Natural killer cell treated with Interleukin-12 subunit alpha and Interleukin-12 subunit beta and Interleukin-15 and Interleukin-18, amount 100 ng/mL, for 72 hours (primary cell): ENCODE measurements around the gene PTTG2. TPM values are rescaled to one million over a fixed set of nuclear protein-coding genes. Genes with fewer than 3 reads are reported as not detected.

Source experiments
- ATAC-seq, 2 donors: fragments of 150-1000 bp; cut with Tn5 transposase in 1 of 2; sonication (Bioruptor Pico), chemical (Tn5 transposase) in 1 of 2; 2 replicates each; pipeline ENCODE4 v1.10.0; 2021
- DNase-seq: peaks from one replicate; pipeline ENCODE4 v3.0.0; 2022; ENCODE audit warnings: low spot score
- H3K27ac Mint-ChIP-seq, 2 donors: 1 replicate in 1 of 2; 2 replicates in 1 of 2; pipeline ENCODE4 v1.8.0; 2022; ENCODE audit warnings: mixed read lengths in 2 of 2, mild to moderate bottlenecking in 1 of 2, moderate library complexity in 1 of 2
- H3K27me3 Mint-ChIP-seq, 2 donors: 1 replicate in 1 of 2; 2 replicates in 1 of 2; pipeline ENCODE4 v1.8.0; 2022; ENCODE audit warnings: mixed read lengths in 2 of 2
- H3K36me3 Mint-ChIP-seq: one replicate; pipeline ENCODE4 v1.8.0; 2022; ENCODE audit warnings: mixed read lengths
- H3K4me1 Mint-ChIP-seq, 2 donors: 1 replicate in 1 of 2; 2 replicates in 1 of 2; pipeline ENCODE4 v1.8.0; 2022; ENCODE audit warnings: low read depth in 2 of 2, mixed read lengths in 2 of 2, mild to moderate bottlenecking in 1 of 2
- H3K4me3 Mint-ChIP-seq: one replicate; pipeline ENCODE4 v1.8.0; 2022; ENCODE audit warnings: mixed read lengths
- H3K9me3 Mint-ChIP-seq: 2 replicates; pipeline ENCODE4 v1.8.0; 2022; ENCODE audit warnings: mixed read lengths
- total RNA-seq, 2 donors: library from RNA; stranded (reverse); gene quantifications; one replicate each; pipeline ENCODE4 v1.2.3, GENCODE V29; 2022

Gene PTTG2
- total RNA-seq, 2 donors from 2014 or later: 1.6 to 3.2 TPM

DNA sequence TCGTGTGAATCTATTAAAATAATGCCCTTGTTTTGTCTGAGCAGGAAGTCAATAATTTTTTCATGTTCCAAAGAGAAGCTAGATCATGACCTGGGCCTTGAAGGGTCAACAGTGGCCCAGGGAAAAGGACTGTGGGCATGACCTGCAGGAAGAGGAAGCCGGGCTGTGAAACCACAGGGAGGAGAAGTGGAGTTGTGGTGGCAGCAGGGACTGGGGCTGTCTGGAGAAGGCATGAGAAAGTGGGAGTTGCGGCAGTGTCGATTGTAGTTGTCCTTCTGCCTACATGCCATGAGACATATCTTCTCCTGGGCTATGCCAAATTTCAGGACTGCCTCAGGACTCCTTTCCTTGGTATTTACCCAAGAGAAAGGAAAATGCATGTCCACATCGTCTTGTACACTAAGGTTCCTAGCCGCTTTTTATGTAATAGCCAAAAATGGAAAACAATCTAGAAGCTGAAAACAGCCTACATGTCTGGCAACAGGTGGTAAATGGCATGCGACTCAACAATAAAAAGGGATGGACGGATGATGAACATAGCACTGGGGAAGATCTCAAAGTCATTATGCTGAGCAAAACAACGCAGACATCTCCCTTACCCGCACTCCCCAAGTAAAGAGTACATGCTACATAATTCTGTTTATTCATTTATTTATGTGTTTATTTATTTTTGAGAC is 13.6 kb upstream of the PTTG2 start:
- Mint-ChIP-seq H3K27me3 (no peaks in the 10 kb centered on the region), H3K9me3 (no peaks in the 10 kb centered on the region), H3K4me3 (peak overlapping the region; percentile 23), H3K36me3 (no peaks in the 10 kb centered on the region), H3K4me1 (peaks cover 36 to 39% of the 10 kb centered on the region in 2 donors), H3K27ac (peak overlapping the region in 1 of 2 donors; percentile 72)
- DNase-seq: no peak
- no peak for ATAC-seq

DNA sequence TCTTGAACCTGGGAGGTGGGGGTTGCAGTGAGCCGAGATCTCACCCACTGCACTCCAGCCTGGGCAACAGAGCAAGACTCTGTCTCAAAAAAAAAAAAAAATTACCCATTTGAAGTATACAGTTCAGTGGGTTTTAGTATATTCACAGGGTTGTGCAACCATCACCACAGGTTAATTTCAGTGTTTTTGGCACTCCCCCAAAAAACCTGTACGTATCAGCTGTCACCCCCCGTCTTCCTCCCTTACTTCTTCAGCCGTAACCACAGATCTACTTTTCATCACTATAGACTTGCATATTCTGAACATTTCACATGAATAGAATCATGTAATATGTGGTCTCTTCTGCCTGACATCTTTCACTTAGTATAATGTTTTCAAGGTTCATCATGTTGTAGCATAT is 11.7 kb upstream of the PTTG2 start:
- no peak for DNase-seq

GRCh38 chr4:37949636-37950426 is 10.4 kb upstream of the PTTG2 start:
- Mint-ChIP-seq H3K4me3 (no peak overlapping the region), H3K4me1 (peaks cover 27 to 38% of the 10 kb centered on the region in 2 donors), H3K27ac (no peak overlapping the region), H3K36me3 (peaks cover 4% of the 10 kb centered on the region), H3K9me3 (no peaks in the 10 kb centered on the region), H3K27me3 (no peaks in the 10 kb centered on the region)
- no peak for ATAC-seq
- DNase-seq: no peak

More for the DNA sequence above, 11.7 kb upstream of the PTTG2 start:
- no peak overlapping the region for H3K4me3 Mint-ChIP-seq
- peak overlapping the region in 1 of 2 donors; percentile 24 for H3K27ac Mint-ChIP-seq
- H3K4me1 Mint-ChIP-seq: peaks cover 27 to 38% of the 10 kb centered on the region in 2 donors
- peak; percentile 40 to 41 for ATAC-seq
- H3K27me3 Mint-ChIP-seq: no peaks in the 10 kb centered on the region
- no peaks in the 10 kb centered on the region for H3K9me3 Mint-ChIP-seq
- H3K36me3 Mint-ChIP-seq: peaks cover 4% of the 10 kb centered on the region

- no peak overlapping the region for H3K4me3 Mint-ChIP-seq
- no peaks in the 10 kb centered on the region for H3K9me3 Mint-ChIP-seq
- peaks cover 4% of the 10 kb centered on the region for H3K36me3 Mint-ChIP-seq
- no peak for ATAC-seq
- no peak overlapping the region for H3K27ac Mint-ChIP-seq
- no peak for DNase-seq
- peaks cover 18 to 27% of the 10 kb centered on the region in 2 donors for H3K4me1 Mint-ChIP-seq
- H3K27me3 Mint-ChIP-seq: no peaks in the 10 kb centered on the region
These were observed 8.5 kb upstream of the PTTG2 start for GRCh38 chr4:37951461-37952352.

GRCh38 chr4:37953156-37953555 is 7.0 kb upstream of the PTTG2 start:
- no peak for DNase-seq
- no peak for ATAC-seq
- Mint-ChIP-seq H3K27me3 (no peaks in the 10 kb centered on the region), H3K36me3 (peaks cover 4% of the 10 kb centered on the region), H3K4me3 (no peak overlapping the region), H3K27ac (no peak overlapping the region), H3K4me1 (peaks cover 7 to 18% of the 10 kb centered on the region in 2 donors), H3K9me3 (no peaks in the 10 kb centered on the region)

- H3K9me3 Mint-ChIP-seq: no peaks in the 10 kb centered on the region
- H3K36me3 Mint-ChIP-seq: peaks cover 4% of the 10 kb centered on the region
- H3K4me3 Mint-ChIP-seq: no peak overlapping the region
- DNase-seq (no peak), ATAC-seq (no peak)
- no peaks in the 10 kb centered on the region for H3K27me3 Mint-ChIP-seq
- H3K27ac Mint-ChIP-seq: no peak overlapping the region
- H3K4me1 Mint-ChIP-seq: peaks cover 3 to 14% of the 10 kb centered on the region in 2 donors
These were observed 6.4 kb upstream of the PTTG2 start for GRCh38 chr4:37953620-37954293.

DNA sequence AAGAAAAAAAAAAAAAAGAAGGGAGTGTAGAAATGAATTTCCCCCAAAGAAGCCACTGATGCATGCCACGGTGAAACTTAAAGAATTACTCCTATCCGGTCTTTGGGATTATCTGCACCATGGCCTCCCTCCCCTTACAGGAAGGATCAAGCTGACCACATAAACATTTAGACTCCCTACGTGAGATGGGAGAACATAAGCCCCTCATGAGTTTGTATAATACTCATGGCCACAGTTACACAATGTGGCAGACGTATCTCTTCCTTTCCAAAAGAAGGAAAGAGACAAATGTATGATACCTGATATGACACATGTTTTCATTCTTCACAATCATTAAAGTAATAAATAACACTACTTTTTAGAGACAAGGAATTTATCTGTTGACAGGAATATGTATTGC is 3.3 kb upstream of the PTTG2 start:
- Mint-ChIP-seq H3K4me3 (no peak overlapping the region), H3K4me1 (peaks cover 0 to 2% of the 10 kb centered on the region in 2 donors), H3K36me3 (peaks cover 4% of the 10 kb centered on the region), H3K27me3 (no peaks in the 10 kb centered on the region), H3K9me3 (no peaks in the 10 kb centered on the region), H3K27ac (no peak overlapping the region)
- ATAC-seq (no peak), DNase-seq (no peak)

- no peak overlapping the region for H3K4me3 Mint-ChIP-seq
- no peaks in the 10 kb centered on the region for H3K9me3 Mint-ChIP-seq
- no peaks in the 10 kb centered on the region for H3K36me3 Mint-ChIP-seq
- peaks cover 3 to 4% of the 10 kb centered on the region in 2 donors for H3K4me1 Mint-ChIP-seq
- H3K27me3 Mint-ChIP-seq: no peaks in the 10 kb centered on the region
- ATAC-seq: no peak
- H3K27ac Mint-ChIP-seq: no peak overlapping the region
- DNase-seq: no peak
These were observed 1.3 kb upstream of the PTTG2 start for GRCh38 chr4:37958932-37959331.

DNA sequence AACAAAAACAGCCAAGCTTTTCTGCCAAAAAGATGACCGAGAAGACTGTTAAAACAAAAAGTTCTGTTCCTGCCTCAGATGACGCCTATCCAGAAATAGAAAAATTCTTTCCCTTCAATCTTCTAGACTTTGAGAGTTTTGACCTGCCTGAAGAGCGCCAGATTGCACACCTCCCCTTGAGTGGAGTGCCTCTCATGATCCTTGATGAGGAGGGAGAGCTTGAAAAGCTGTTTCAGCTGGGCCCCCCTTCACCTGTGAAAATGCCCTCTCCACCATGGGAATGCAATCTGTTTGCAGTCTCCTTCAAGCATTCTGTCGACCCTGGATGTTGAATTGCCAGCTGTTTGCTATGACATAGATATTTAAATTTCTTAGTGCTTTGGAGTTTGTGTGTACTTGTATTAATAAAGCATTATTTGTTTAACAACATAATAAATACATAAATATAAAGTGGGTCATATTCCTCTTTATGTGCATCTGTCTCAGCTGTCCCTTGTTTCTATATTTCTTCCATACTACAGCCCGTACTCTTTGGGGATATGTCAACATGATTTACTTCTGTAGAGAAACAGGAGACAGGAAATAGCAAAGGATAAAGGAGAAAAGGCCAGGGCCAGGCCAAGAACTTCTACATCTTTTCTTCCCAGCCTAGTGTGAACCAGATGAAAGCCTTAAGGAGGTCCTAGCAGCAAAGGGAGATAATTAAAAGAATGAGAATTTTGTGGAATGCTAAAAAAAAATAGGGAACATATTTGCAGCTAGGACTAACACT is 667 bp downstream of the PTTG2 start:
- no peaks in the 10 kb centered on the region for H3K9me3 Mint-ChIP-seq
- H3K4me1 Mint-ChIP-seq: peaks cover 8 to 11% of the 10 kb centered on the region in 2 donors

GRCh38 chr4:37964734-37965457 is 4.7 kb downstream of the PTTG2 start:
- no peak overlapping the region for H3K27ac Mint-ChIP-seq
- no peak for DNase-seq
- ATAC-seq: no peak

More for the DNA sequence above, 667 bp downstream of the PTTG2 start:
- no peak for DNase-seq
- no peak for ATAC-seq
- H3K27me3 Mint-ChIP-seq: no peaks in the 10 kb centered on the region
- H3K4me3 Mint-ChIP-seq: no peak overlapping the region
- H3K27ac Mint-ChIP-seq: no peak overlapping the region
- H3K36me3 Mint-ChIP-seq: no peaks in the 10 kb centered on the region

GRCh38 chr4:37966044-37966443 is 5.8 kb downstream of the PTTG2 start:
- H3K4me3 Mint-ChIP-seq: no peak overlapping the region
- H3K4me1 Mint-ChIP-seq: peaks cover 14 to 19% of the 10 kb centered on the region in 2 donors
- ATAC-seq (no peak), DNase-seq (no peak)
- no peaks in the 10 kb centered on the region for H3K9me3 Mint-ChIP-seq
- no peaks in the 10 kb centered on the region for H3K36me3 Mint-ChIP-seq
- H3K27me3 Mint-ChIP-seq: no peaks in the 10 kb centered on the region
- H3K27ac Mint-ChIP-seq: no peak overlapping the region

More at GRCh38 chr4:37964734-37965457, 4.7 kb downstream of the PTTG2 start:
- H3K4me3 Mint-ChIP-seq: no peak overlapping the region
- H3K4me1 Mint-ChIP-seq: peaks cover 8 to 11% of the 10 kb centered on the region in 2 donors
- no peaks in the 10 kb centered on the region for H3K36me3 Mint-ChIP-seq
- no peaks in the 10 kb centered on the region for H3K9me3 Mint-ChIP-seq
- no peaks in the 10 kb centered on the region for H3K27me3 Mint-ChIP-seq

- DNase-seq (no peak), ATAC-seq (no peak)
- Mint-ChIP-seq H3K27ac (no peak overlapping the region), H3K4me1 (peaks cover 14 to 19% of the 10 kb centered on the region in 2 donors), H3K27me3 (no peaks in the 10 kb centered on the region), H3K4me3 (no peak overlapping the region), H3K36me3 (no peaks in the 10 kb centered on the region), H3K9me3 (no peaks in the 10 kb centered on the region)
These were observed 7.5 kb downstream of the PTTG2 start for GRCh38 chr4:37967736-37968135.
